Heart left ventricle (tissue), 16 donors: Measurements from ENCODE around the gene SPANXN2. TPM values are rescaled to one million over a fixed set of nuclear protein-coding genes. Genes with fewer than 3 reads are reported as not detected.

Source experiments
- ATAC-seq, 4 donors: fragments of 200-7000 bp; cut with Tn5 transposase; one replicate each; pipeline ENCODE4 v1.9.1; 2020 to 2022; ENCODE audit warnings: moderate library complexity in 4 of 4, mild to moderate bottlenecking in 3 of 4, moderate number of reproducible peaks in 1 of 4
- DNase-seq, 5 donors: peaks; one replicate each; pipeline ENCODE4 v3.0.0-alpha.2; 2020
- H3K27ac ChIP-seq, 12 donors: fragments of 200-600 bp; sonication (generic) in 4 of 12; one replicate each; pipeline versions ENCODE4 v1.5.0 to v1.8.0; 2016 to 2022; ENCODE audit warnings: mild to moderate bottlenecking in 2 of 12
- H3K27me3 ChIP-seq, 9 donors: fragments of 200-600 bp; sonication (generic) in 2 of 9; one replicate each; pipeline versions ENCODE4 v1.5.1 to v1.8.0; 2016 to 2022; ENCODE audit warnings: mild to moderate bottlenecking in 3 of 9
- H3K36me3 ChIP-seq, 9 donors: fragments of 200-600 bp; sonication (generic) in 2 of 9; one replicate each; pipeline versions ENCODE4 v1.5.0 to v1.8.0; 2018 to 2022; ENCODE audit warnings: mild to moderate bottlenecking in 2 of 9
- H3K4me1 ChIP-seq, 12 donors: fragments of 200-600 bp; sonication (generic) in 4 of 12; one replicate each; pipeline versions ENCODE4 v1.5.0 to v1.8.0; 2016 to 2022; ENCODE audit warnings: mild to moderate bottlenecking in 3 of 12
- H3K4me3 ChIP-seq, 12 donors: fragments of 200-600 bp; sonication (generic) in 4 of 12; one replicate each; pipeline versions ENCODE4 v1.5.0 to v1.8.0; 2017 to 2022; ENCODE audit warnings: mild to moderate bottlenecking in 9 of 12, moderate library complexity in 4 of 12
- H3K9me3 ChIP-seq, 12 donors: fragments of 200-600 bp; sonication (generic) in 4 of 12; one replicate each; pipeline versions ENCODE4 v1.5.0 to v1.8.0; 2016 to 2022; ENCODE audit warnings: mild to moderate bottlenecking in 1 of 12
- CTCF ChIP-seq, 12 donors: fragments of 200-600 bp; sonication (generic) in 4 of 12; IDR thresholded peaks; one replicate each; pipeline versions ENCODE4 v1.5.0 to v1.8.0; 2018 to 2022; ENCODE audit warnings: antibody characterized with exemption in 12 of 12, mild to moderate bottlenecking in 5 of 12
- POLR2A ChIP-seq, 2 donors: fragments of 450-650 bp; IDR thresholded peaks; one replicate each; pipeline ENCODE4 v1.6.1; 2017; ENCODE audit warnings: antibody characterized with exemption in 2 of 2, mild to moderate bottlenecking in 2 of 2, moderate library complexity in 2 of 2
- WGBS, 4 donors: extraction: QIAGEN DNeasy Blood & Tissue Kit in 2 of 4; methylation state at CpG; one replicate each; pipeline versions ENCODE4 v1.1.5 to v1.1.7; 2013 to 2018; 5-methylcytosine and 5-hydroxymethylcytosine counted together
- intact Hi-C, 10 donors: fragments of 100-400 bp; cut with DNase I; formaldehyde crosslinking; loops; one replicate each; pipeline versions ENCODE4 v1.11.1 to v1.14.2; 2022
- polyA plus RNA-seq, 2 donors: library from polyadenylated mRNA; stranded (reverse); fragments of 200-250 nt; gene quantifications; one replicate each; pipeline ENCODE4 v1.2.3, GENCODE V29; 2013
- total RNA-seq, 9 donors: library from RNA; depleted of rRNA in 2 of 9; stranded (reverse); fragments of >200 nt in 2 of 9; fragmentation: NEBNext Ultra II Directional in 3 of 9; extraction: Animal tissue kit (Norgen Biotek cat#: 25700) in 3 of 9; gene quantifications; one replicate each; pipeline versions ENCODE4 v1.1.0 to v1.2.4, GENCODE V29; 2016 to 2023
- donor health status: ischemic (EF 13 %, LVEDD 7.1; RV severe dilation, severe dysfunction).
- donor health status: healthy with polysubstance abuse.
- donor health status: DM: no; HTN: yes; CAD: no.
- donor health status: DM: no; HTN: no; CAD: no.
- donor health status: ischemic (EF 25% LVEDD 6.9; RV normal size, moderate dysfunction).
- donor health status: ischemic (EF 25% LVEDD 5.7; RV mildly dilated, moderate dysfunction).
- donor health status: healthy.
- donor health status: DM: yes; HTN: yes; CAD: no.
- donor health status: ischemic (EF 35%, LVEDD 5.7; RV mildly dilated, moderate dysfunction).
- donor health status: nonischemic (EF 11% LVEDD 7.7; RV severe dilation, severe dysfunction).
- donor health status: DM: yes; HTN: yes; CAD: no.
- donor health status: PGD.
- donor health status: ischemic (EF 29% LVEDD 5.4; RV normal size, mild dysfunction).
- donor health status: nonischemic (EF 23%, LVEDD 6.1; RV moderate dilation, normal function).

The SPANXN2 gene
- total and polyA plus RNA-seq, 11 donors, result not detected

GRCh38 chrX:143664302-143664701, 56.2 kb downstream of the SPANXN2 start:
- no peak for ATAC-seq
- no peak overlapping the region for H3K4me3 ChIP-seq

GRCh38 chrX:143663755-143664154, 56.8 kb downstream of the SPANXN2 start:
- Histone ChIP-seq H3K4me3 (no peak overlapping the region), H3K36me3 (no peaks in the 10 kb centered on the region), H3K27me3 (peaks cover 0 to 3% (median 0%) of the 10 kb centered on the region in 9 donors), H3K9me3 (no peaks in the 10 kb centered on the region), H3K27ac (no peak overlapping the region), H3K4me1 (no peaks in the 10 kb centered on the region)
- intact Hi-C loops, result loop anchor here in 1 of 10 donors (5.0 kb wide), 1 partner anchor 1529 kb away; no protein-coding TSS in a partner anchor
- ATAC-seq (no peak), DNase-seq (no peak)
- TF ChIP-seq POLR2A (IDR thresholded peaks at IDR 0.05), result no peak
- TF ChIP-seq CTCF (IDR thresholded peaks at IDR 0.05), result no peak
- 41 to 54% (median 48%) methylated on average over 5 of the region's 5 CpGs for WGBS, 4 donors

More at GRCh38 chrX:143664302-143664701, 56.2 kb downstream of the SPANXN2 start:
- H3K36me3 ChIP-seq, result no peaks in the 10 kb centered on the region
- TF ChIP-seq POLR2A (IDR thresholded peaks at IDR 0.05), result no peak
- peak in 11 of 12 donors; percentile 15 to 60 (median 44) for TF ChIP-seq CTCF (IDR thresholded peaks at IDR 0.05)
- peaks cover 0 to 3% (median 0%) of the 10 kb centered on the region in 9 donors for H3K27me3 ChIP-seq
- intact Hi-C loops, result loop anchor here in 1 of 10 donors (5.0 kb wide), 1 partner anchor 1528 kb away; no protein-coding TSS in a partner anchor
- WGBS, 4 donors, result 29 to 42% (median 36%) methylated on average over 5 of the region's 5 CpGs
- no peak for DNase-seq
- no peaks in the 10 kb centered on the region for H3K4me1 ChIP-seq
- no peak overlapping the region for H3K27ac ChIP-seq
- H3K9me3 ChIP-seq, result no peaks in the 10 kb centered on the region

Other genes with a start within 250 kb of the SPANXN2 start
- gene SPANXN3, start 203.3 kb downstream of the SPANXN2 start, total RNA-seq, result not detected
- gene SPANXN3, start 203.3 kb downstream of the SPANXN2 start, polyA plus RNA-seq, result not detected
- gene SLITRK4, start 84.7 kb downstream of the SPANXN2 start, total RNA-seq, result 1 to 10 TPM in 5 of 9 donors, under 1 TPM in 4; 0.30 to 7.2 (median 1.1) TPM
- gene SLITRK4, start 84.7 kb downstream of the SPANXN2 start, polyA plus RNA-seq, result under 1 TPM; 0.14 to 0.15 TPM
- gene UBE2NL, start 163.3 kb upstream of the SPANXN2 start, total RNA-seq, result not detected
- not detected for gene UBE2NL, start 163.3 kb upstream of the SPANXN2 start, polyA plus RNA-seq